Measurements from ENCODE around the gene TSPYL4. TPM values are rescaled to one million over a fixed set of nuclear protein-coding genes. Genes with fewer than 3 reads are reported as not detected.
A peak's percentile ranks its signal among the peaks of the same experiment; 100 is the strongest.

The TSPYL4 gene
- total and polyA plus RNA-seq, 2 of the 8 experiments (the other 6 are each of a cell fraction or from before 2014, with no cell fraction given): 20.5 to 22.6 TPM

DNA sequence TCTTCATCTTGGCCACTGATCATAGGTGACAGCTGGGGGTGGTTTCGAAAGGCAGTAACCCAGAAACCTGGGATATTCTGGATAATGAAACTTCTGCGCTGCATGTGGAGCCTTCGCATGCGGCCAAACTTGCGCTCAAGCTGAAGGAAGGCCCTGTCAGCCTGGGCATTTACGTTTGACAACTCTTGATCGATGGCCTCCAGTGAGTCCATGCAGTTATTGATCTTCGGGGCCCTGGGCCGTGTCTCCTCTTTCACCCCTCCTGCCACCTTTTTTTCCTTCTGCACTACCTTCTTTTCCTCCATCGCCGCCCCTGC lies 729 bp downstream of the TSPYL4 start:
- peaks cover 9% of the 10 kb centered on the region; the same call in 1 of the 2 replicates for H3K23me2 ChIP-seq (ENCODE audit: low read depth, low read length)
- peaks cover 7 to 21% (median 18%) of the 10 kb centered on the region in 4 experiments for H3K4me1 ChIP-seq (replicated peaks in 1 of 4; ENCODE audit: control insufficient read depth in 3 of 4, insufficient read depth in 4 of 4, low read length in 3 of 4)
- TF ChIP-seq SP2 (IDR thresholded peaks at IDR 0.05; ENCODE audit: low read length): no peak
- no peak for TF ChIP-seq SUZ12 (IDR thresholded peaks at IDR 0.05; ENCODE audit: low read length)
- no peak for TF ChIP-seq CTCF (IDR thresholded peaks at IDR 0.05; ENCODE audit: control extremely low read depth in 1 of 3, insufficient read depth in 1 of 3, low read depth in 1 of 3, low read length in 3 of 3)
- no peak for TF ChIP-seq KDM1A (IDR thresholded peaks at IDR 0.05; ENCODE audit: borderline replicate concordance, low read length)
- TF ChIP-seq POLR2A (IDR thresholded peaks at IDR 0.05; ENCODE audit: control extremely low read depth in 1 of 2, low read depth in 2 of 2, low read length in 2 of 2): peak; percentile 17 to 42; a peak in 1 of 3 replicates
- TF ChIP-seq TCF12 (IDR thresholded peaks at IDR 0.05; ENCODE audit: low read depth, low read length): no peak
- no peak for TF ChIP-seq RXRA (IDR thresholded peaks at IDR 0.05; ENCODE audit: insufficient read depth, low read depth, low read length)
- no peaks in the 10 kb centered on the region for H3K27me3 ChIP-seq (replicated peaks in 1 of 4; ENCODE audit: control insufficient read depth in 3 of 4, extremely low read depth in 1 of 4, insufficient read depth in 3 of 4, low read length in 3 of 4)
- no peak overlapping the region for H3K4ac ChIP-seq (replicated peaks; ENCODE audit: insufficient read length, low read depth, low read length)
- peak overlapping the region in 3 of 4 experiments; percentile 73 to 87 (median 86); a peak in 5 of 7 replicates for H3K9ac ChIP-seq (replicated peaks in 1 of 4; ENCODE audit: extremely low read depth in 1 of 4, low read depth in 3 of 4, low read length in 3 of 4)
- H3K14ac ChIP-seq (ENCODE audit: insufficient read length): no peak overlapping the region
- no peak overlapping the region for H2AK5ac ChIP-seq (ENCODE audit: low read depth, low read length)
- ChIA-PET CTCF (ENCODE audit: partially characterized antibody) (interaction anchor here (1.4 to 2.1 kb wide), 4 partner anchors 15 to 308 kb away, joined by 4 to 12 read pairs (median 5); no protein-coding TSS in a partner anchor), POLR2A (ENCODE audit: partially characterized antibody) (interaction anchor here (0.9 to 5.7 kb wide), 9 partner anchors 10 to 243 kb away, joined by 3 to 47 read pairs (median 7); partner anchors contain the start of gene TSPYL1)
- H2BK20ac ChIP-seq (ENCODE audit: low read length): no peak overlapping the region
- WGBS, 2 experiments (ENCODE audit: extremely low coverage in 1 of 2, insufficient coverage in 1 of 2, insufficient read length in 1 of 2, insufficient replicate concordance in 2 of 2, low coverage in 1 of 2, low lambda C conversion rate in 2 of 2, missing lambda C conversion rate in 1 of 2): 72% methylated on average over 11 of the region's 11 CpGs; no CpG with 5 or more reads in 1 of the 2 experiments
- no peak overlapping the region for H2BK120ac ChIP-seq (replicated peaks; ENCODE audit: low read depth, low read length)
- DNase-seq (ENCODE audit: low read depth in 1 of 2, low spot score in 2 of 2): no peak
- H3K9me3 ChIP-seq (ENCODE audit: insufficient read depth in 2 of 2, low read depth in 1 of 2, low read length in 1 of 2): no peaks in the 10 kb centered on the region
- H3K56ac ChIP-seq (replicated peaks; ENCODE audit: insufficient read length, low read depth, low read length): no peak overlapping the region
- H3K36me3 ChIP-seq (ENCODE audit: control insufficient read depth in 2 of 4, insufficient read depth in 4 of 4, low read length in 3 of 4): peaks cover 0 to 3% (median 0%) of the 10 kb centered on the region in 4 experiments; a peak in 1 of 8 replicates
- H2BK12ac ChIP-seq (ENCODE audit: low read depth, low read length): peak overlapping the region; percentile 35; the same call in 1 of the 2 replicates
- no peak overlapping the region for H4K5ac ChIP-seq (ENCODE audit: insufficient read length, low read depth, low read length)
- no peak overlapping the region for H2AFZ ChIP-seq (ENCODE audit: low read length)
- no peak overlapping the region for H4K91ac ChIP-seq (replicated peaks; ENCODE audit: insufficient read length, low read length)
- peaks cover 0 to 48% of the 10 kb centered on the region in 2 experiments; a peak in 2 of 4 replicates for H3K79me2 ChIP-seq (ENCODE audit: control insufficient read depth in 1 of 2, insufficient read depth in 2 of 2, low read length in 2 of 2)
- H3K27ac ChIP-seq (ENCODE audit: low read depth, low read length): 0 out of 2 replicates have a peak overlapping the region, but pooled peaks have one; percentile 42
- peak overlapping the region; percentile 81 to 91 for H3K4me2 ChIP-seq (ENCODE audit: insufficient read depth in 1 of 2, low read depth in 2 of 2, low read length in 2 of 2)
- no peak overlapping the region for H3K23ac ChIP-seq (ENCODE audit: insufficient read length)
- peak overlapping the region; percentile 94 for H4K8ac ChIP-seq (ENCODE audit: extremely low read depth, insufficient read depth, low read length)
- H4K20me1 ChIP-seq (replicated peaks in 1 of 2; ENCODE audit: control insufficient read depth in 1 of 2, insufficient read depth in 2 of 2, low read length in 2 of 2): no peaks in the 10 kb centered on the region
- H3K18ac ChIP-seq (ENCODE audit: extremely low read depth, low read length): peak overlapping the region; percentile 32; the same call in 1 of the 2 replicates
- H3K4me3 ChIP-seq (ENCODE audit: extremely low read depth in 1 of 4, insufficient read depth in 2 of 4, low read depth in 3 of 4, low read length in 4 of 4): peak overlapping the region; percentile 81 to 95 (median 88)
- no peak for FAIRE-seq
- peaks cover 14% of the 10 kb centered on the region; the same call in 1 of the 2 replicates for H3K79me1 ChIP-seq (ENCODE audit: low read depth, low read length)
- 0 out of 2 replicates have a peak overlapping the region, but pooled peaks have one; percentile 60 for H2BK5ac ChIP-seq (ENCODE audit: low read depth, low read length)
- H2BK15ac ChIP-seq (ENCODE audit: low read length): no peak overlapping the region
